Erythroblast (primary cell): ENCODE measurements around the gene PCBP2.

ENCODE experiments used
- GATA1 ChIP-seq: IDR thresholded peaks from 2 replicates; pipeline ENCODE4 v1.6.1; 2011; ENCODE audit warnings: low read depth, mild to moderate bottlenecking, control low read depth, low read length, moderate library complexity
- POLR2A ChIP-seq: IDR thresholded peaks from 2 replicates; pipeline ENCODE4 v1.6.1; 2011; ENCODE audit warnings: mild to moderate bottlenecking, low read length

DNA sequence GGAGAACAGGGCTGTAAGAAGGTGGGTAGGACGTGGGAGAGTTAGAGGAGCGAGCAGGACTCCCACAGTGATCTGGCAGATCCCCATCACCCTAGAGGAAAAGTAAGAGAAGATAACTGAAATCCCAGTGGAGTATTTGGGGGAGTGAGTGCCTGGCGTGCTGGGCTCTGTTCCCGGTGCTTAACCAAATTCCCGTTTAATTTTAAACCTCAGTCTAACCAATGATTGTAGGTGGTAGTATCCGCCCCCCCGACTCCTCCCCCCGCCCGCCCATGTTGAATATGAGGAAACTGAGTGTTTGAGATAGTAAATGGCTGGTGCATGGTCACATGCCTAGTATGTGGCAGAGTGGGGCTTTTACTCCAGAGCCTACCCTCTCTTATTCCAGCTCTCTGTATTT lies 50.4 kb downstream of the PCBP2 start:
- no peak for TF ChIP-seq POLR2A
- no peak for TF ChIP-seq GATA1
